Right lobe of liver (tissue), 4 donors: ENCODE data around the gene MYO5B.

Experiments
- POLR2A ChIP-seq: fragments of 450-650 bp; IDR thresholded peaks from one replicate; pipeline ENCODE4 v1.6.1; 2017; ENCODE audit warnings: antibody characterized with exemption, mild to moderate bottlenecking
- TF ChIP-seq, protein P1 (sequence below), 4 donors: fragments of 200-600 bp in 3 of 4; fragments of 450-650 bp in 1 of 4; IDR thresholded peaks; one replicate each; pipeline versions ENCODE4 v1.5.1 to v1.8.0; 2016 to 2022; ENCODE audit warnings: antibody characterized with exemption in 4 of 4, mild to moderate bottlenecking in 2 of 4
- donor health status: DM: no; HTN: no; CAD: no.
- donor health status: DM: no; HTN: no; CAD: no.
- donor health status: DM: no; HTN: yes; CAD: no.

DNA sequence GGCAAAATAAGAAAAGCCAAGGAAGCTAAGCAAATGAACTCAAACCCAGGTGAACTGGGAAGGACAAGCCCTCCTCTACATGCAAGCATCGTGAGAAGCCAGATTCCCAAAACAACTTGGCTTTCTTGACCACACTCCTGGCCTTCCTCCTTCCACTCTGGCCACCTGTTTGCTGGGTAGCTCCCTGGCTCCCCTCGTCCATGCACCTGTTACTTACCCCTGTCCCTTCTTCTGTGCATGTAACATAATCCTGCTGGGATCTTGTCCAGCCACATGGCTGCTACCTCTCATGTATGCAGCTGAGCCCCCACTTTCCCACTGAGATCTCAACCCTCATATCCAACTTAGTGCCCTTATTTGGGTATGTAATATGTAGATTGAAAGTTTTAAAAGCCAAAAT, 121.6 kb downstream of the MYO5B start:
- TF ChIP-seq, protein P1, sequence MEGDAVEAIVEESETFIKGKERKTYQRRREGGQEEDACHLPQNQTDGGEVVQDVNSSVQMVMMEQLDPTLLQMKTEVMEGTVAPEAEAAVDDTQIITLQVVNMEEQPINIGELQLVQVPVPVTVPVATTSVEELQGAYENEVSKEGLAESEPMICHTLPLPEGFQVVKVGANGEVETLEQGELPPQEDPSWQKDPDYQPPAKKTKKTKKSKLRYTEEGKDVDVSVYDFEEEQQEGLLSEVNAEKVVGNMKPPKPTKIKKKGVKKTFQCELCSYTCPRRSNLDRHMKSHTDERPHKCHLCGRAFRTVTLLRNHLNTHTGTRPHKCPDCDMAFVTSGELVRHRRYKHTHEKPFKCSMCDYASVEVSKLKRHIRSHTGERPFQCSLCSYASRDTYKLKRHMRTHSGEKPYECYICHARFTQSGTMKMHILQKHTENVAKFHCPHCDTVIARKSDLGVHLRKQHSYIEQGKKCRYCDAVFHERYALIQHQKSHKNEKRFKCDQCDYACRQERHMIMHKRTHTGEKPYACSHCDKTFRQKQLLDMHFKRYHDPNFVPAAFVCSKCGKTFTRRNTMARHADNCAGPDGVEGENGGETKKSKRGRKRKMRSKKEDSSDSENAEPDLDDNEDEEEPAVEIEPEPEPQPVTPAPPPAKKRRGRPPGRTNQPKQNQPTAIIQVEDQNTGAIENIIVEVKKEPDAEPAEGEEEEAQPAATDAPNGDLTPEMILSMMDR (IDR thresholded peaks at IDR 0.05) = no peak
- TF ChIP-seq POLR2A = no peak
